ENCODE measurements around the gene MRPS10.
"Not testable (repeated sequence)": the region's sequence is repeated elsewhere in the genome, so short reads cannot be mapped to it uniquely, and the experiment has no call there.

Gene MRPS10

DNA sequence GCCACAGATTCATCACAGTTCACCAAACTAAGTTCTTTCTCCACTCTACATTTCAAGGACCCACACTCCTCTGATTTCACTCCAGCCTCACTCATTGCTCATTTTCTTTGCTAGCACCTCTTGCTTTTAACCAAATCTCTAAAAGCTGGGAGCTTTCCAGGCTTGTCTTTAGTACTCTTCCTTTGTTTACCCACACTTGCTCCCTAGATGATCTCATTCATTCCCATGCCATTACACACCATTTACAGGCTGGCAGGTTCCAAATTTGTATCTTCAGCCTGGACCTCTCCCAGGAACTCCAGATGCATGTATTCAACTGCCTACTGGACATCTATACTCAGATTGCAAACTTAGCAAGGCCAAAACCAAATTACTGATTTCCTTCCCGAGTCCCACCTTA is 17.6 kb downstream of the MRPS10 start:
- H3K27me3 ChIP-seq (ENCODE audit: control insufficient read depth, insufficient read depth, low read length): no peaks in the 10 kb centered on the region
- H3K36me3 ChIP-seq (ENCODE audit: control insufficient read depth, insufficient read depth, low read length): no peaks in the 10 kb centered on the region
- H3K9ac ChIP-seq (ENCODE audit: low read length): no peak overlapping the region
- H3K4me3 ChIP-seq (ENCODE audit: low read length): no peak overlapping the region
- H3K4me1 ChIP-seq (ENCODE audit: control insufficient read depth, insufficient read depth, low read length): peaks cover 30% of the 10 kb centered on the region
- no peaks in the 10 kb centered on the region for H3K9me3 ChIP-seq (ENCODE audit: control insufficient read depth, low read length)

GRCh38 chr6:42199106-42199981 is 18.3 kb downstream of the MRPS10 start:
- no peaks in the 10 kb centered on the region for H3K27me3 ChIP-seq (ENCODE audit: control insufficient read depth, insufficient read depth, low read length)
- no peaks in the 10 kb centered on the region for H3K9me3 ChIP-seq (ENCODE audit: control insufficient read depth, low read length)
- H3K36me3 ChIP-seq (ENCODE audit: control insufficient read depth, insufficient read depth, low read length): no peaks in the 10 kb centered on the region
- H3K4me1 ChIP-seq (ENCODE audit: control insufficient read depth, insufficient read depth, low read length): peaks cover 25% of the 10 kb centered on the region
- no peak overlapping the region for H3K9ac ChIP-seq (ENCODE audit: low read length)
- H3K4me3 ChIP-seq (ENCODE audit: low read length): no peak overlapping the region

DNA sequence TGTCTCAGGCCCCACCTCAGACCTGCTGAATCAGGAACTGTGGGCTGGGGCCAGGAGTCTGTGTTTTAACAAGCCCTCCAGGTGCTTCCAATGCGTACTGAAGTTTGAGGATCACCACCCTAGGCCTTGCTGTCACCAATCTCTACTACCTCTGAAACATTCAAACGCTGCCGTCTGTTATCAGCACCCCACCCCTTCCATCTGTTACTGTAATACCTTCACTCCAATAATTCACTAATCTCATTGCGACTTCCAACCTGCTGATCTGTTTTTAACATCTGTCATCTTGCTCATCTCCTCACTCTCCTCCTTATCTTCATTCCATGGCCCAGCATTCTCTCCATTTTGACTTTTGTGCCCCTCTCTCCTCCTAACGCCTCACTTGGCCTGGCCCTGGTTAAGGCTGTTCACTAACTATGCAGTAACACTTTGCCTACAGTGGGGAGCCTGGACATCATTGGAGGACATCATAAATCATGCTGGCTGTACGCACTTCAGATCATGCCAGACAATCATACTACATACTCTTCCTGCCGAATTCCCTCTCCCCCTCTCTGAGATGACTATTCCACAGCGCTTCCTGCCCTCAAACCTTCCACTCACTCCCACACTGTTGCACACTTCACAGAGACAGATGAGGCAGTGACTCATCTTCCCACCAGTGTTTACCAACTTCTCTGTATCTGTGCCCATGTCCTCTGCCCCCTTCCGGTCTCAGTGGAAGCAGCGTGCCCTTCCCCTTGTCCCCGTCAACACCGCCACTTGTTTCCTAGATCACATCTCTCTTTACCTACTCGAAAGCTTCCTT is 19.9 kb downstream of the MRPS10 start:
- H3K36me3 ChIP-seq (ENCODE audit: control insufficient read depth, insufficient read depth, low read length): no peaks in the 10 kb centered on the region

DNA sequence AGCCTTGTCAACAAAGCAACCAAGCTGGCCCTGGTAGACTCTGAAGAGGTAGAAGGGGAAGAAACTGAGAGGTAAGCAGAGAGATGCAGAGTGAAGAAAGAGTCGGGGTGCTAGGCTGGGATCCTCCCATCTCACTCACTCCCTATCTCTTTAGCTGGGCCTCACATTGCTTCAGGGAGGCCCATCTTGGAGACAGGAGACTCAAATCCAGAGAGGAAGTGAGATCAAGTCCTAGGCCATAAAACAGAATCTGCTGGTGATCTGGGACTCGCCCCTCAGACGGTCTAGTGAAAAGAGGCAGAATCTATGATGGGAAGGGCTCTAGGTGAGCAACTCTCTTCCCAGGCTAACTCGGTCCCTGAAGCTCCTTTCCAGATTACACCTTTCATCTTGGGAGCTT is 22.2 kb downstream of the MRPS10 start:
- Histone ChIP-seq H3K36me3 (ENCODE audit: control insufficient read depth, insufficient read depth, low read length) (no peaks in the 10 kb centered on the region), H3K27me3 (ENCODE audit: control insufficient read depth, insufficient read depth, low read length) (no peaks in the 10 kb centered on the region), H3K4me3 (ENCODE audit: low read length) (no peak overlapping the region), H3K9ac (ENCODE audit: low read length) (no peak overlapping the region), H3K9me3 (ENCODE audit: control insufficient read depth, low read length) (no peaks in the 10 kb centered on the region), H3K4me1 (ENCODE audit: control insufficient read depth, insufficient read depth, low read length) (peaks cover 14% of the 10 kb centered on the region)

More for the DNA sequence above, 19.9 kb downstream of the MRPS10 start:
- Histone ChIP-seq H3K9me3 (ENCODE audit: control insufficient read depth, low read length) (no peaks in the 10 kb centered on the region), H3K27me3 (ENCODE audit: control insufficient read depth, insufficient read depth, low read length) (no peaks in the 10 kb centered on the region), H3K4me3 (ENCODE audit: low read length) (no peak overlapping the region), H3K9ac (ENCODE audit: low read length) (no peak overlapping the region), H3K4me1 (ENCODE audit: control insufficient read depth, insufficient read depth, low read length) (peaks cover 17% of the 10 kb centered on the region)

DNA sequence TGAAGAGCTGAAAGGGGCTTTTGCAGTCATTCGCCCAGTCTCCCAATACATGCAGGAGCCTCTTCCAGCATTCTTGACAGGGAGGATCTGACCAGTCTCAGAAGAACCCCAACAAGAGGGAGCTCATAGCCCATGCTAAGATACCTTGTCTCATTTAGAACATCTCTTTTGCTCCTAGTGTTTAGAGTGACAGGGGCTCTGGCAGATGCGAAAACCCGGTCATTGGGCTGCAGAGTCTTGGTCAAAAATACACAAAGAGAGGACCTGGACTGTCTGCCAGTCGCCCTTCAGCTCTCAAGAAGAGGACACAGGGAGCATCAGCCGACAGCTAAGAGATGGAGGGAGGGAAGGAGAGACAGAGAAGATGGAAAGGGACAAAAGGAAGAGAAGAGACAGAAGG is 23.6 kb downstream of the MRPS10 start:
- H3K4me1 ChIP-seq (ENCODE audit: control insufficient read depth, insufficient read depth, low read length): peaks cover 10% of the 10 kb centered on the region
- H3K9me3 ChIP-seq (ENCODE audit: control insufficient read depth, low read length): no peaks in the 10 kb centered on the region
- H3K9ac ChIP-seq (ENCODE audit: low read length): no peak overlapping the region
- H3K27me3 ChIP-seq (ENCODE audit: control insufficient read depth, insufficient read depth, low read length): no peaks in the 10 kb centered on the region
- no peaks in the 10 kb centered on the region for H3K36me3 ChIP-seq (ENCODE audit: control insufficient read depth, insufficient read depth, low read length)
- H3K4me3 ChIP-seq (ENCODE audit: low read length): no peak overlapping the region

DNA sequence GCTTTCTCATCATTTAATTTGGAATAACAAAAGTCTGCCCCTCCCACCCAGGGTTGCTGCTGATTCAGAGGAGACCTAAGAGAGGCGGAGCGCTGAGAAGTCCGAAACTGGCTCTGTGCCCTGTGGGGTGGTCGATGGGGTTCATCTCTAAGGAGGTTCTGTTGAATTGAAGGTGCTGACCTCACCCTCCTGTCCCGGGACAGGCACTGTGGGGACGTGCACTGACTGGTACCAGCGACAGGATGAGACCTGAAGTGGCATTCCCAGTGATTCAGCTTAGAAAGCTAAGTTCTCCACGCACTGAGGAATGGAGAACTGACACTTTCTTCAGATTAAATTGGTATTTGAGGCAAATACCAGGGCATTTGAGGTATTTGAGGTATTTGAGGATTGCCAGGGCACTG is 24.2 kb downstream of the MRPS10 start:
- H3K4me3 ChIP-seq (ENCODE audit: low read length): no peak overlapping the region
- no peaks in the 10 kb centered on the region for H3K27me3 ChIP-seq (ENCODE audit: control insufficient read depth, insufficient read depth, low read length)
- no peak overlapping the region for H3K9ac ChIP-seq (ENCODE audit: low read length)
- H3K9me3 ChIP-seq (ENCODE audit: control insufficient read depth, low read length): no peaks in the 10 kb centered on the region
- H3K4me1 ChIP-seq (ENCODE audit: control insufficient read depth, insufficient read depth, low read length): peaks cover 10% of the 10 kb centered on the region
- no peaks in the 10 kb centered on the region for H3K36me3 ChIP-seq (ENCODE audit: control insufficient read depth, insufficient read depth, low read length)

DNA sequence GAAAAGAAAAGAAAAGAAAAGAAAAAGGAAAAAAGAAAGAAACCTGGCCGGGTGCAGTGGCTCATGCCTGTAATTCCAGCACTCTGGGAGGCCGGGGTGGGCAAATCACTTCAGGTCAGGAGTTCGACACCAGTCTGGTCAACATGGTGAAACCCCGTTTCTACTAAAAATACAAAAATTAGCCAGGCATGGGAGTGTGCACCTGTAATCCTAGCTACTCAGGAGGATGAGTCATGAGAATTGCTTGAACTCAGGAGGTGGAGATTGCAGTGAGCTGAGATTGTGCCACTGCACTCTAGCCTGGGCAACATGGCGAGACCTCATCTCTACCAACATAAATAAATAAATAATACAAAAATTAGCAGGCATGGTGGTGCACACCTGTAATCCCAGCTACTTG is 25.3 kb downstream of the MRPS10 start:
- not testable (repeated sequence) for H3K9me3 ChIP-seq (ENCODE audit: control insufficient read depth, low read length); H3K4me3 ChIP-seq (ENCODE audit: low read length); H3K36me3 ChIP-seq (ENCODE audit: control insufficient read depth, insufficient read depth, low read length); H3K4me1 ChIP-seq (ENCODE audit: control insufficient read depth, insufficient read depth, low read length); H3K9ac ChIP-seq (ENCODE audit: low read length); H3K27me3 ChIP-seq (ENCODE audit: control insufficient read depth, insufficient read depth, low read length)

DNA sequence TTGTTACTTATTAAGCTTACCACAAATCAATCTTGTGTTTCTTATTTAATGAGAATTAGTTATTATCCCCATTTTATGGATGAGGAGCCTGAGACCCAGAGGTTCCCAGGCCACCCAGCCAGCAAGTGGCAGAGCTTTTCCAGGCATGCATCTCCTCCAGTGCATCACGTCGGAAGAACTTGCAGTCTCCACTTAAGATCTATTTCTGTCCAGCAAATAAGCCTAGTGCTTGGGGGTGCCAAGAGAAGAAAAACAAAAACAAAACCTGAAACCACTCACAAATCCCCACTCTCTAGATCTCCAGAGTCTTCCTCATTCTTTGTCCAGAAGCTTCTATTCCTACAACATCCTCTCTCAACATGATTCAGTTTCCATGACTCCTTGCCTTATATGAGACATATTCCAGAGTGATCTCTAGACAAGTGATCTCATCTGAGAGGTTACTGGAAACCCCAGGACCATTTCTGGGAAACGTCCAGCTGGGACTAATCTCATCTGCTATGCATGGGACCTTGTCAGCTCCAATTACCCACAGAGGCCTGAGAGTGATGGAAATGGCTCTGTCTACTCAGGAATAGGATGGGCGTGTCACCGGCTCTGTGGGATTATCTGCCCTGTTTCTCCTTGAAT is 27.0 kb downstream of the MRPS10 start:
- H3K27me3 ChIP-seq (ENCODE audit: control insufficient read depth, insufficient read depth, low read length): no peaks in the 10 kb centered on the region
- H3K9ac ChIP-seq (ENCODE audit: low read length): no peak overlapping the region
- no peak overlapping the region for H3K4me3 ChIP-seq (ENCODE audit: low read length)
- no peaks in the 10 kb centered on the region for H3K4me1 ChIP-seq (ENCODE audit: control insufficient read depth, insufficient read depth, low read length)
- H3K36me3 ChIP-seq (ENCODE audit: control insufficient read depth, insufficient read depth, low read length): no peaks in the 10 kb centered on the region
- no peaks in the 10 kb centered on the region for H3K9me3 ChIP-seq (ENCODE audit: control insufficient read depth, low read length)

GRCh38 chr6:42188406-42188805 is 29.3 kb downstream of the MRPS10 start:
- Histone ChIP-seq H3K9ac (ENCODE audit: low read length) (no peak overlapping the region), H3K27me3 (ENCODE audit: control insufficient read depth, insufficient read depth, low read length) (no peaks in the 10 kb centered on the region), H3K9me3 (ENCODE audit: control insufficient read depth, low read length) (no peaks in the 10 kb centered on the region), H3K4me1 (ENCODE audit: control insufficient read depth, insufficient read depth, low read length) (no peaks in the 10 kb centered on the region), H3K36me3 (ENCODE audit: control insufficient read depth, insufficient read depth, low read length) (no peaks in the 10 kb centered on the region), H3K4me3 (ENCODE audit: low read length) (no peak overlapping the region)

DNA sequence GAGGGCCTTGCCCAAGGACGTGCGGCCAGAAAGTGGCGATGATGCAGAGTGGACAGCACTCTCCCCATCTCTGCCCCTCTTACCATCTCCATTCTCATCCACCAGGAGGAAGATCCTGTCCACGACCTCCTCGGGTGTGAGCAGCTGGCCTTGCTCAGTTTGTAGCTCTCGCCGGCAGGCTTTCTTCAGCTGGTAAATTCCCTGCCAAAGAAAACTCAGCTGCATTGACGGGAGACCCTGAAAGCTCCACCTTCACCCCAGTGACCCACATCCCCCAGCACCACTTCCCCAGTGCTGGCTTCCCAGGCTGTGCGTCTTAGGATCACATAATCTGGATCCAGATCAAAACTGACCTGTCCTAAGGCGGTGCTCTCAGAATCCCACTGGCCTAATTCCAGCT is 32.1 kb downstream of the MRPS10 start:
- Histone ChIP-seq H3K27me3 (ENCODE audit: control insufficient read depth, insufficient read depth, low read length) (no peaks in the 10 kb centered on the region), H3K4me1 (ENCODE audit: control insufficient read depth, insufficient read depth, low read length) (no peaks in the 10 kb centered on the region), H3K4me3 (ENCODE audit: low read length) (no peak overlapping the region), H3K9ac (ENCODE audit: low read length) (no peak overlapping the region), H3K36me3 (ENCODE audit: control insufficient read depth, insufficient read depth, low read length) (no peaks in the 10 kb centered on the region), H3K9me3 (ENCODE audit: control insufficient read depth, low read length) (no peaks in the 10 kb centered on the region)

DNA sequence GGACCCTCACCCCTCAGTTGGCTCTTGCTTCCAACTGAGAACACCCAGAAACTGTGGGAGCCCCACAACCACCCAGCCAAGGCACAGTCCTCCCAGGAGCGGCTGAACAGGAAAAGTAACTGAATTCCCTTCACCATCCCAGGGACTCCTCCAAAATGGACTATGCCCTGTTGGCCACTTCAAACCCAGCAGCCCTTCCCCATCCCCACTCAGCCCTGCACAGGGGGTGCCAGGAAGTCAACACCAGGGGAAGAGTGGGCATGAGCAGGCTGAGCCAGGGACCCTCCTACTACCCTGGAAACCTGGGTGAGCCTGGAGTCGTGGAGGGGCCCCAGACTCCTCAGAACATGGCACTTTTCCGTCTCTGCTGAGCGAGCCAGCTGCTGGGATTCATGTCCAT is 33.2 kb downstream of the MRPS10 start:
- Histone ChIP-seq H3K9ac (ENCODE audit: low read length) (no peak overlapping the region), H3K9me3 (ENCODE audit: control insufficient read depth, low read length) (no peaks in the 10 kb centered on the region), H3K4me1 (ENCODE audit: control insufficient read depth, insufficient read depth, low read length) (no peaks in the 10 kb centered on the region)

DNA sequence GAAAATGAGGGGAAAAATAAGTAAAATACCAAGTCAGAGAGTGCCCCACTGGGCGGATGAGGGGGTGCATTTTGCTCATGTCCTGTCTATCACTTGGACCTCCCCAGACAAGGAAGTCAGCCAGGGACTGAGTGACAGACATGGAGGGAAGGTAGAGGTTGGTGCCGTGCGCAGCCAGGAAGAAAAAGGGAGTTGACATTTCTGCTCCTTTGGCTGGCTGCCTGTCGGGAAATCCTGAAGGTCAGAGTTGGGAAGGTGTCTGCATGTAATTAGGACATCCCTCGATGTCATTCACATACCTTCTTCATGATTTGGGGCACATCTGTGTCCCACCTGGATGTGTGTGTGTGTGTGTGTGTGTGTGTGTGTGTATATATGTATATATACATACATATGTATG is 35.6 kb downstream of the MRPS10 start:
- Histone ChIP-seq H3K9ac (ENCODE audit: low read length) (no peak overlapping the region), H3K9me3 (ENCODE audit: control insufficient read depth, low read length) (no peaks in the 10 kb centered on the region), H3K27me3 (ENCODE audit: control insufficient read depth, insufficient read depth, low read length) (peaks cover 12% of the 10 kb centered on the region), H3K4me3 (ENCODE audit: low read length) (no peak overlapping the region), H3K4me1 (ENCODE audit: control insufficient read depth, insufficient read depth, low read length) (no peaks in the 10 kb centered on the region), H3K36me3 (ENCODE audit: control insufficient read depth, insufficient read depth, low read length) (no peaks in the 10 kb centered on the region)

More for the DNA sequence above, 33.2 kb downstream of the MRPS10 start:
- Histone ChIP-seq H3K4me3 (ENCODE audit: low read length) (no peak overlapping the region), H3K36me3 (ENCODE audit: control insufficient read depth, insufficient read depth, low read length) (no peaks in the 10 kb centered on the region), H3K27me3 (ENCODE audit: control insufficient read depth, insufficient read depth, low read length) (no peaks in the 10 kb centered on the region)

Data from mucosa of stomach (tissue), 1 donor.